ENCODE measurements around the gene PCGF6.
"Not testable (repeated sequence)": the region's sequence is repeated elsewhere in the genome, so short reads cannot be mapped to it uniquely, and the experiment has no call there.

PCGF6 gene

DNA sequence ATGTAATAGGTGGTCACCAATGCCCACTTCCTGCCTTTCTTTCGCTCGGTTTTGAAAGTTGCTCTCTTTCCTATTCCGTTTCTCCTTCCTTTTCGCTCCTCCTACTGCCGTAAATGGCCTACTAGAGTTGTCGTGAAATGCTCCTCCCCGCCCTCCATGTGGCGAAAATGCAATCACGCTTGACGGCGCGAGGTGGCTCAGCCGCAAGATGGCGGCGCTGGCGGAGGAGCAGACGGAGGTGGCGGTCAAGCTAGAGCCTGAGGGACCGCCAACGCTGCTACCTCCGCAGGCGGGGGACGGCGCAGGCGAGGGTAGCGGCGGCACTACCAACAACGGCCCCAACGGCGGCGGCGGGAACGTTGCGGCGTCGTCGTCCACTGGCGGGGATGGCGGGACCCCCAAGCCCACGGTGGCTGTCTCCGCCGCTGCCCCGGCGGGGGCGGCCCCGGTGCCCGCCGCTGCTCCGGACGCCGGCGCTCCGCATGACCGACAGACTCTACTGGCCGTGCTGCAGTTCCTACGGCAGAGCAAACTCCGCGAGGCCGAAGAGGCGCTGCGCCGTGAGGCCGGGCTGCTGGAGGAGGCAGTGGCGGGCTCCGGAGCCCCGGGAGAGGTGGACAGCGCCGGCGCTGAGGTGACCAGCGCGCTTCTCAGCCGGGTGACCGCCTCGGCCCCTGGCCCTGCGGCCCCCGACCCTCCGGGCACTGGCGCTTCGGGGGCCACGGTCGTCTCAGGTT lies 17.0 kb upstream of the PCGF6 start, which contains the start of gene TAF5:
TAF5 (plus strand) TSS at position 195 of the 737 bp plus-strand sequence; CDS start at position 209, 14 bp downstream.
- no peaks in the 10 kb centered on the region for H3K36me3 ChIP-seq (ENCODE audit: low read length)
- TF ChIP-seq, protein P1, sequence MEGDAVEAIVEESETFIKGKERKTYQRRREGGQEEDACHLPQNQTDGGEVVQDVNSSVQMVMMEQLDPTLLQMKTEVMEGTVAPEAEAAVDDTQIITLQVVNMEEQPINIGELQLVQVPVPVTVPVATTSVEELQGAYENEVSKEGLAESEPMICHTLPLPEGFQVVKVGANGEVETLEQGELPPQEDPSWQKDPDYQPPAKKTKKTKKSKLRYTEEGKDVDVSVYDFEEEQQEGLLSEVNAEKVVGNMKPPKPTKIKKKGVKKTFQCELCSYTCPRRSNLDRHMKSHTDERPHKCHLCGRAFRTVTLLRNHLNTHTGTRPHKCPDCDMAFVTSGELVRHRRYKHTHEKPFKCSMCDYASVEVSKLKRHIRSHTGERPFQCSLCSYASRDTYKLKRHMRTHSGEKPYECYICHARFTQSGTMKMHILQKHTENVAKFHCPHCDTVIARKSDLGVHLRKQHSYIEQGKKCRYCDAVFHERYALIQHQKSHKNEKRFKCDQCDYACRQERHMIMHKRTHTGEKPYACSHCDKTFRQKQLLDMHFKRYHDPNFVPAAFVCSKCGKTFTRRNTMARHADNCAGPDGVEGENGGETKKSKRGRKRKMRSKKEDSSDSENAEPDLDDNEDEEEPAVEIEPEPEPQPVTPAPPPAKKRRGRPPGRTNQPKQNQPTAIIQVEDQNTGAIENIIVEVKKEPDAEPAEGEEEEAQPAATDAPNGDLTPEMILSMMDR (IDR thresholded peaks at IDR 0.05; ENCODE audit: insufficient read depth, low read length, poor library complexity, severe bottlenecking) = peak; percentile 8
- TF ChIP-seq EZH2phosphoT487 (conservative IDR thresholded peaks at IDR 0.05; ENCODE audit: low read length) = no peak
- H3K27me3 ChIP-seq (ENCODE audit: low read length) = no peaks in the 10 kb centered on the region
- peaks cover 32% of the 10 kb centered on the region for H3K79me2 ChIP-seq (ENCODE audit: insufficient read depth, low read length)
- H3K9me3 ChIP-seq (ENCODE audit: insufficient read depth, low read length) = no peaks in the 10 kb centered on the region
- peaks cover 6% of the 10 kb centered on the region; the same call in 1 of the 2 replicates for H3F3A ChIP-seq (ENCODE audit: insufficient read depth)
- peak within 1 kb of the TSS; percentile 97 for H3K4me3 ChIP-seq (ENCODE audit: insufficient read depth, low read length, poor library complexity, severe bottlenecking)
- H2AFZ ChIP-seq (ENCODE audit: low read depth, low read length, severe bottlenecking) = peak within 1 kb of the TSS; percentile 85
- peak within 1 kb of the TSS; percentile 98 for H3K9ac ChIP-seq (ENCODE audit: low read length)
- H3K27ac ChIP-seq (ENCODE audit: low read depth, low read length) = peak within 1 kb of the TSS; percentile 82
- no peaks in the 10 kb centered on the region for H3K9me2 ChIP-seq (replicated peaks; ENCODE audit: insufficient read depth, low read length)
- H4K20me1 ChIP-seq (ENCODE audit: low read depth, low read length) = no peaks in the 10 kb centered on the region
- peak within 1 kb of the TSS; percentile 94 for H3K4me2 ChIP-seq (ENCODE audit: low read depth, low read length, poor library complexity, severe bottlenecking)

DNA sequence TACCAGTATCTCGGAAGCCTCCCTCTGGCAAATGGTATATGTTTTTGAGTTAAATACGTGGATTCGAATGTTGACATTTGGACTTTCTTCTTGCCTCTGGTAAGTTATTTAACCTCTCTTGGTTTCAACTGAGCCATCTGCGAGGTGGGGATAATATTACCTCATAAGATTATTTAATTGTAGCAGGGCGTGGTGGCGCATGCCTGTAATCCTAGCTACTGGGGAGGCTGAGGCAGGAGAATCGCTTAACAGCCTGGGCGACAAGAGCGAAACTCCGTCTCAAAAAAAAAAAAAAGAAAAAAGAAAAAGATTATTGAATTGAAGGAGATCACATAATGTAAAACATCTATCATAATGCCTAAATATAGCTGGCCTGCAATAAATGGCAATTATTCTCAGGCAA lies 16.4 kb upstream of the PCGF6 start:
- Histone ChIP-seq H2AFZ (ENCODE audit: low read depth, low read length, severe bottlenecking) (peak overlapping the region; percentile 74), H3K9me2 (replicated peaks; ENCODE audit: insufficient read depth, low read length) (no peaks in the 10 kb centered on the region), H3K36me3 (ENCODE audit: low read length) (no peaks in the 10 kb centered on the region), H3K4me3 (ENCODE audit: insufficient read depth, low read length, poor library complexity, severe bottlenecking) (peak overlapping the region; percentile 97), H3K4me2 (ENCODE audit: low read depth, low read length, poor library complexity, severe bottlenecking) (peak overlapping the region; percentile 94), H3K9ac (ENCODE audit: low read length) (peak overlapping the region; percentile 98), H3F3A (ENCODE audit: insufficient read depth) (peaks cover 6% of the 10 kb centered on the region; the same call in 1 of the 2 replicates), H4K20me1 (ENCODE audit: low read depth, low read length) (no peaks in the 10 kb centered on the region), H3K27ac (ENCODE audit: low read depth, low read length) (peak overlapping the region; percentile 82), H3K79me2 (ENCODE audit: insufficient read depth, low read length) (peaks cover 32% of the 10 kb centered on the region), H3K9me3 (ENCODE audit: insufficient read depth, low read length) (no peaks in the 10 kb centered on the region), H3K27me3 (ENCODE audit: low read length) (no peaks in the 10 kb centered on the region)
- TF ChIP-seq, protein P1 (IDR thresholded peaks at IDR 0.05; ENCODE audit: insufficient read depth, low read length, poor library complexity, severe bottlenecking) = no peak
- TF ChIP-seq EZH2phosphoT487 (conservative IDR thresholded peaks at IDR 0.05; ENCODE audit: low read length) = no peak

DNA sequence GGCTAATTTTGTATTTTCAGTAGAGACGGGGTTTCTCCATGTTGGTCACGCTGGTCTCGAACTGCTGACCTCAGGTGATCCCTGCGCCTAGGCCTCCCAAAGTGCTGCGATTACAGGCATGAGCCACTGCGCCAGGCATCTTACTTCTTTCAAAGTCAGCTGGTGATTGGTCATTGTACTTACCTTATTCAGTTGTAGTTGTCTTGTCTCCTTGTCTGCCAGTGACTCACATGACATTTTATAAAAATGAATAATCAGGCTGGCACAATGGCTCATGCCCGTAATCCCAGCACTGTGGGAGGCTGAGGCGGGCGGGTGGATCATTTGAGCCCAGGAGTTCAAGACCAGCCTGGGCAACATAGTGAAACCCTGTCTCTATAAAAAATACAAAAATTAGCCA lies 9.9 kb upstream of the PCGF6 start:
- not testable (repeated sequence) for H3K4me2 ChIP-seq (ENCODE audit: low read depth, low read length, poor library complexity, severe bottlenecking); H3K9me2 ChIP-seq (replicated peaks; ENCODE audit: insufficient read depth, low read length); H3K4me3 ChIP-seq (ENCODE audit: insufficient read depth, low read length, poor library complexity, severe bottlenecking); H2AFZ ChIP-seq (ENCODE audit: low read depth, low read length, severe bottlenecking); H4K20me1 ChIP-seq (ENCODE audit: low read depth, low read length); H3K27ac ChIP-seq (ENCODE audit: low read depth, low read length); H3F3A ChIP-seq (ENCODE audit: insufficient read depth); H3K36me3 ChIP-seq (ENCODE audit: low read length); H3K27me3 ChIP-seq (ENCODE audit: low read length); H3K9me3 ChIP-seq (ENCODE audit: insufficient read depth, low read length); H3K9ac ChIP-seq (ENCODE audit: low read length); H3K79me2 ChIP-seq (ENCODE audit: insufficient read depth, low read length)

DNA sequence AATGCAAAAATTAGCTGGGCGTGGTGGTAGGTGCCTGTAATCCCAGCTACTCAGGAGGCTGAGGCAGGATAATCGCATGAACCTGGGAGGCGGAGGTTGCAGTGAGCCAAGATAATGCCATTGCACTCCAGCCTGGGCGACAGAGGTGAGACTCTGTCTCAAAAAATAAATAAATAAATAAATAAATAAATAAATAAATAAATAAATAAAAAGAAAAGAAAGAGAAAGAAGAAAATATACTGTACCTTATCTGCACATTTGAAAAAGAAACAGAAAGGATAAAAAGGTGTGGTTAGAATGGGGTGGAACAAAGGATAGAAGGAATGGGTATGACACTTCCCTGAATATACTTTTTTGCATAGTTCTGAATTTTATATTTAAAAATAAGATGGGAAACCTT lies 8.6 kb upstream of the PCGF6 start:
- not testable (repeated sequence) for H3K36me3 ChIP-seq (ENCODE audit: low read length); H3K4me3 ChIP-seq (ENCODE audit: insufficient read depth, low read length, poor library complexity, severe bottlenecking); H3K9ac ChIP-seq (ENCODE audit: low read length); H3K27me3 ChIP-seq (ENCODE audit: low read length); H3F3A ChIP-seq (ENCODE audit: insufficient read depth); H2AFZ ChIP-seq (ENCODE audit: low read depth, low read length, severe bottlenecking); H3K27ac ChIP-seq (ENCODE audit: low read depth, low read length); H4K20me1 ChIP-seq (ENCODE audit: low read depth, low read length); H3K9me3 ChIP-seq (ENCODE audit: insufficient read depth, low read length); H3K4me2 ChIP-seq (ENCODE audit: low read depth, low read length, poor library complexity, severe bottlenecking); H3K9me2 ChIP-seq (replicated peaks; ENCODE audit: insufficient read depth, low read length); H3K79me2 ChIP-seq (ENCODE audit: insufficient read depth, low read length)

Measured in SU-DHL-6 (cell line).